H1 (cell line): ENCODE results near the gene SDR39U1. TPM values are rescaled to one million over a fixed set of nuclear protein-coding genes. Genes with fewer than 3 reads are reported as not detected.

Experiments used
- CHD1 ChIP-seq: IDR thresholded peaks from 2 replicates; pipeline ENCODE4 v1.6.1; 2012; ENCODE audit warnings: low read depth, low read length, improper control_type of control experiment
- CHD2 ChIP-seq: IDR thresholded peaks from 2 replicates; pipeline ENCODE4 v1.6.1; 2012; ENCODE audit warnings: low read length, improper control_type of control experiment
- GTF2F1 ChIP-seq: IDR thresholded peaks from 2 replicates; pipeline ENCODE4 v1.6.1; 2012; ENCODE audit warnings: low read depth, low read length, improper control_type of control experiment, borderline replicate concordance
- SUZ12 ChIP-seq: fragments of 200-600 bp; sonication (generic); IDR thresholded peaks from 2 replicates; pipeline ENCODE4 v1.6.1; 2012; ENCODE audit warnings: mild to moderate bottlenecking, inconsistent platforms, low read length, moderate library complexity, mixed read lengths
- TAF7 ChIP-seq: optimal IDR thresholded peaks from 2 replicates; pipeline ENCODE3; 2011; ENCODE audit warnings: low read depth, mild to moderate bottlenecking, inconsistent platforms, low read length, moderate library complexity, borderline replicate concordance
- polyA plus RNA-seq, 7 experiments: library from polyadenylated mRNA; depleted of rRNA in 3 of 7; stranded (reverse) in 5 of 7; unstranded in 2 of 7; fragments of >200 nt in 5 of 7; fragments of 200-250 nt in 2 of 7; gene quantifications; 1 replicate in 5 of 7; 2 replicates in 1 of 7; 4 replicates in 1 of 7; pipeline versions ENCODE4 v1.2.1 to v1.2.3, GENCODE V29; 2011 to 2013; ENCODE audit warnings: missing spikeins in 2 of 7, mixed read lengths in 2 of 7
- total RNA-seq: library from RNA; stranded (reverse); fragmentation: NEBNext Ultra II Directional; extraction: Animal tissue kit (Norgen Biotek cat#: 25700); gene quantifications from 2 replicates; pipeline ENCODE4 v1.2.1, GENCODE V29; 2021
- TF ChIP-seq, protein P1 (sequence below): IDR thresholded peaks from 2 replicates; pipeline ENCODE4 v1.6.1; 2012; ENCODE audit warnings: low read length, inconsistent platforms

The SDR39U1 gene
- total and polyA plus RNA-seq, 2 of the 8 experiments (the other 6 are each of a cell fraction or from before 2014, with no cell fraction given): 46.7 to 98.8 TPM

DNA sequence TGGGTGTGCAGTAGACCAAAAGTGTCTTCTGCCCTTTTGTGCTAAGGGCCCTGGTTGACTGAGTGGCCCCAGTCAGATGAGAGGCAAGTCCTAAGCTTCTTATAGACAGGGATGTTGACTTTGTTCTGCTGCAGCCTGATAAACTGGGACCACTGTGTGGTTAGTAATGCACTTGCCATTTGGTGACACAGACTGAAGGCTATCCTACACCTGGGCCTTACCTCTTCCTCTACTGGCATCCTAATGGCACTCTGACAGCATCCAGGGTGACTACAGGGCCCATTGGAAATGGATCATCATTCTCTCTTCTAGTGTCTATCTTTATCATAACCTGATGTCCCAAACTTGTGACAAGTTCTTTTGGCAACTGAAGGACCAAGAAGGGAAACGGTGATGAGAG, 3.3 kb downstream of the SDR39U1 start (continued):
- TF ChIP-seq, protein P1, sequence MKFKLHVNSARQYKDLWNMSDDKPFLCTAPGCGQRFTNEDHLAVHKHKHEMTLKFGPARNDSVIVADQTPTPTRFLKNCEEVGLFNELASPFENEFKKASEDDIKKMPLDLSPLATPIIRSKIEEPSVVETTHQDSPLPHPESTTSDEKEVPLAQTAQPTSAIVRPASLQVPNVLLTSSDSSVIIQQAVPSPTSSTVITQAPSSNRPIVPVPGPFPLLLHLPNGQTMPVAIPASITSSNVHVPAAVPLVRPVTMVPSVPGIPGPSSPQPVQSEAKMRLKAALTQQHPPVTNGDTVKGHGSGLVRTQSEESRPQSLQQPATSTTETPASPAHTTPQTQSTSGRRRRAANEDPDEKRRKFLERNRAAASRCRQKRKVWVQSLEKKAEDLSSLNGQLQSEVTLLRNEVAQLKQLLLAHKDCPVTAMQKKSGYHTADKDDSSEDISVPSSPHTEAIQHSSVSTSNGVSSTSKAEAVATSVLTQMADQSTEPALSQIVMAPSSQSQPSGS: no peak
- TF ChIP-seq CHD1 (no peak), SUZ12 (no peak), TAF7 (no peak), GTF2F1 (no peak), CHD2 (no peak)
